GM21367 (cell line): Measurements from ENCODE around the gene OSBPL3.
A peak's percentile ranks its signal among the peaks of the same experiment; 100 is the strongest.

Source experiments
- ATAC-seq: cut with Tn5 transposase; IDR thresholded peaks from one replicate; pipeline ENCODE4 v1.9.1; 2021; ENCODE audit not compliant: unreplicated experiment

Gene OSBPL3

GRCh38 chr7:24903559-24903958, 76.4 kb downstream of the OSBPL3 start:
- ATAC-seq: no peak

DNA sequence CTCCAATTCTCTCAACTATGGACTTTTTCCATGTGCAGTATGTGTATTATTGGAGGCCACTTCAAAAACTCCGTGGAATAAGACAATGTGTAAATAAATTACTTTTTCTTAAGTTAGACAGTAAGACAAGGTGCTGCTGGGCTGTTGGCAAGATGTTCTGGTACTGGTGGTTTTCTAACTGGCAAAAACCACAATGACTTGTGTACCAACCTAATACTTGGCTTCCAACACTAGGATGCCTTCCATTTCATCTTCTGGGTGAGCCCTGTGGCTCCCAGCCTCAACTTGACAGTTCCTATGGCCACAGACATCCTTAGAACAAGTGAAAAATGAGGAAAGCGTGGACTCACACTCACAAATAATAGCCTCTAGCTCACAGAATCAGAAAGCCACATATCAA, 77.0 kb downstream of the OSBPL3 start:
- ATAC-seq: no peak

GRCh38 chr7:24902276-24902675, 77.7 kb downstream of the OSBPL3 start:
- no peak for ATAC-seq

DNA sequence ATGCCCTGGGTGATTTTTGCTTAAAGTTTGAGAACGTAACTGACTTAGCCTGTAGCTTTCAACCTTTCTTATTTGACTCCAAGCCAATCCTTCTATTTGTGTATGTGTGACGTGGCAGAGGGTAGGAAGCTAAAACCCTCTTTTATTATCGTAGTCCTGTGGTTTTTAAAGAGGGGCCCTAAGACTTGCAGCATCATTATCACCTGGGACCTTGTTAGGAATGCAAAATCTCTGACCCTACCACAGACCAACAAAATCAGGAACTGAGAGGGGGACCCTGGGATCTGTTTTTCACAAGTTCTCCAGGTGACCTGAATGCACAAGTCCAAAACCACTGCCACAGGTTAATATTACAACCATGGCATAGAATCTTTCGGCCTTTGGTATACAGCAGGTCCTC, 80.1 kb downstream of the OSBPL3 start:
- peak; percentile 46 for ATAC-seq

- no peak for ATAC-seq
Measured at GRCh38 chr7:24899161-24899560, 80.8 kb downstream of the OSBPL3 start.

DNA sequence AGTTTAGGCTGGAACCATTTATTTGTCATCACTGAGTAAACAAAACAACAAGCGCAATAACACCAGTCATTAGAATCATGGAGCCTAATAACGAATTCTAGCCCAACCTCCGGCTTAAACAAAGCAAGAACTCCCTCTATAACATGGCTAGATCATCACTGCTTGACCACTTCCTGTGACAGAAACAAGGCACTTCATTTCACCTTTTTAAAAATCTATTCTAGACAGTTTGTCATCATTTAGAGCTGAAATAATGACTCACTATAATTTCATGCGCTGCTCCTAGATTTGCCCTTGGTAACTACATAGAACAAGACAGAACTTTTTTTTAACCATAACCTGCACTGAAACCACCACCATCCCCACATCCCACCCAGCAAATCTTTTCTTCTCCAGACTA, 81.3 kb downstream of the OSBPL3 start:
- ATAC-seq: no peak

- ATAC-seq: peak; percentile 62
Measured at GRCh38 chr7:24896031-24896501, 83.9 kb downstream of the OSBPL3 start.

DNA sequence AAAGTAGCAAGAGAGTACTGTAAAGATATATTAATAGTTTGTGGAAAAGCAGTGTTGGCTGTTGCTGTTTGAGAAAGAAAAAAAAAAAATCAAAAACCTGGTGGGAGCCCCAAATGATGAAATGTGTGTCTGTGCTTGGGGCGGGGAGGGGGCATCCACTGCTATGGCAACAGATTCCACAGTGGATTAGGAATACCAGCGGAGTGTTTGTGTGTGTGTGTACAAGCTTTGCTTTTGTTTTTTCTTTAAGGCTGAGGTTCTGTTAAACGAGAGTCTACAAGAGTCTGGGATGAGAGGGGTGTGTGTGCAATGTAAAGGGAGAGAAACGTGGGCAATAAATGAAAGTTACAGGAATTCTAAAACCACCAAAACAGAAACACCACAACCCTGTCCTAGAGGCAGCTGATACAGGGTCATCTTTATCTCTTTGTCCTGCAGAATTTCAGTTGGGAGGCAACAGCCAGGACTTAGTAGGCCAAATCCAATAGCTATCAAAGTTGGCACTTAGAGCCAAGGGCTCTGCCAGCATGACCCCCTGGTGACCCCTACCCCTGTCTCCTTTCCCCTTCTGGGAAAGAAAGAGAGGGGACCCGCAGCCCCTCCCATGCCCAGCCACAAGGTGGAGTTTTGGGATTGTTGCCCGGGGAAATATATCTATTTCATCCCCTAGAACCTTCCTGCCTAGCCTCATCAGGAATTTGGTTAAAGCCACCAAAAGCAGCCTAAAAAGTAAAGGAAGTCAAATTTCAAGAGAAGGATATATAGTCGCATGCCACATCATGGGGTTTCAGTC, 85.4 kb downstream of the OSBPL3 start:
- no peak for ATAC-seq

GRCh38 chr7:24891311-24891735, 88.7 kb downstream of the OSBPL3 start:
- no peak for ATAC-seq

DNA sequence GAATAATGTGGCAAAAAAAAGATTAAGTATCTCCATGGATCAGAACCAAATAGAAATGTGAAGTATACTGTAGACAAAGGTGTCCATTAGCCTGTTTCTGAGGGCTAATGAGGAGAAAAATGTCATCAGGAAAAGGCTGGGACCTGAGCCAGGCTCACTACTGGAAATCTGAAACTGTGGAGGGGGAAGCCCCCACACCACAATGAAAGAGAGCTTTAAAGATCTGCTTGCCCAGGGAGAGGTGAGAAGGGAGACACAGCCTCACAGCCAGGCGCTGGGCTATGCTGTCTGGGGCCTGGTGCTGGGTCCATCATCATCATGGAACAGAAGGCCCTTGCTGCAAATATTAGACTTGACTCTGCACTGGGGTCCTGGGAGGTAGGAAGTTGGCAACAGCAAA, 90.4 kb downstream of the OSBPL3 start:
- no peak for ATAC-seq

GRCh38 chr7:24888653-24889052, 91.3 kb downstream of the OSBPL3 start:
- no peak for ATAC-seq

DNA sequence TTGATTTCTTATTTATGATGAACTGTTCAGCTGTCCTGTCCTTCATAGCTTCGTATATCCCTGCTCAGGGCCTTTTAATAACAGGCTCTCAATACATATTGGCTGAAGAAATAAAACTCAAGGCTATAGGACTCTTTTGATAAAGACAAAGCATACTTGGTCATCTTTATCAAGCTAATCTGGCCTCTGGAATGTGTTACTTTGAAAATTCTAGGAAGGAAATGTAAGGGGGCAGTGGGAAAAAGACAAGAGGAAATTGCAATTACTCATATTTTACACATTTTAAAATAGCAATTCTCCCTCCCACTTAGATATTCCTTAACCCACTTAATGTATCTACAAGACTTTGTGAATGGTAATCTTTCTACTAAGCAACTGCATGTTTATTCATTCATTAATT, 94.3 kb downstream of the OSBPL3 start:
- no peak for ATAC-seq

DNA sequence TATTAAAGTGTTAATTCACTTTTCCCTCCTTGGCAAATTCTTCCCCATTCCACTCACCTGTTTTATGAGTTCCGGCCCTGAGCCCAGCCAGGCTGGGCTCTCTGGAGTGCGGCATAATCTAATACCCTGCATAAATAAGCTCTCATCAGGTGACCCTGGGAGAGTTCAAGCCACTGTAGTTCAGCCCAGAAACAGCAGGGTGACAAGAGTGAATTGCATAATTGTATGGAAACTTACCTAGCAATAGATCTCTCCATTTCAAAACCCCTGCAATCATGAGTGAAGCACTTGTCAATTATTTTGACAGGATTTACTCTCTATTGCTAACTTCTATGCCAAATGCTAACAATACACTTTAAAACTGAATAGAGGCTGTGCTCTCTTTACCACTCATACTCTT, 94.7 kb downstream of the OSBPL3 start:
- ATAC-seq: no peak

DNA sequence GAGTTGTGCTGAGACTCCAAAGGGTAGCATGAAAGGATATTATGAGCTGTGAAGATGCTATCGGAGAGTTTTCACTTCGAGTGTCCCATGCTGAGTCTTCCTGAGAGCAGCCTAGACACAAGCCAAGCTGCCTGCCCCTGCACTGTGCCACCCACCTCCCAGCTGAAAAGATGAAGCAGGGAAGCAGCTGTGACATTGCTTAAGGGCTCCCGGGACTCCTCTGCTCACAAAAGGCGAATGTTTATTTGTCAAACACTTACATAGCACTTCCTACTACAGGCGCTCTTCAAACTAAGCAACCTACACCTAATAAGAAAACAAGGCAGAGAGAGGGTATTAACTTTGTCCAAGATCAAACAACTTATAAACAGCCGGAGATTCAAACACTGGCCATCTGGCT, 95.6 kb downstream of the OSBPL3 start:
- ATAC-seq: no peak

DNA sequence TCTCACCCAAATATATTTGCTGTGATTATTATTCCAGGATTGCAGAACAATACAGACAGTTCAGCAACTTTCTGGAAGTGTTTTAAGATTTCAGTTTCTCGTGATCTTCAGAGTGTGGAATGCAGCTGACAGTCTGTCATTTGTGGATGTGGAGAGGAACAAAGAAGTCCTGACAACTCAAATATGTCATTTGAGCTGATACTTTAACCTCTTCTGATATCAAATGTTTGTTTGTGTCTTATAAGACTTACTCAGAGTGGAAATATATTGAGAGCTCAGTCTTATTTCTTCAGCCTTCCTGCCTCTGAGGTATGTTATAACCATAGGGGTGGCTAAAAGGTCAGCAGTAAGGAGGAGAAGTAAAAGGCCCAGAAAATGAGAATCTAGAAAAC, 96.4 kb downstream of the OSBPL3 start:
- ATAC-seq: no peak

GRCh38 chr7:24882989-24883621, 96.9 kb downstream of the OSBPL3 start:
- ATAC-seq: no peak

- ATAC-seq: no peak
Measured at GRCh38 chr7:24881623-24882022, 98.4 kb downstream of the OSBPL3 start.

DNA sequence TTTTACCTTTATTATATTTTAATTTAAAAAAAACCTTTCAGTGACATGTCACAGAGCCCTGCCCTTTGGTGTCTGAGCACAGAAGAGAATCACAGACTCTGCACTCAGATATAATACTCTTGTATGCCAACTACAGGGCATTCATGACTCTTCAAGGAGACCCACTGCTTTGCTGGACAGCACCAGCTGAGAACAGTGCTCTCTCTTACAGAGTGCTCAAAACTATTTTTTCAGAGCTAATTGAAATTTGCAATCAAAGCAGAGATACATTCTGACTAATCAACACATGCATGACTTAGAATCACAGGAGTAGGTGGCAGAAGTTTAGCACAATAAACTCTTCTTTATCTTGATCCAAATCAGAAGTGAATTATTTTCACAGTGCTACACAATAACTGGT, 99.1 kb downstream of the OSBPL3 start:
- ATAC-seq: no peak

- no peak for ATAC-seq
Measured at GRCh38 chr7:24879291-24879690, 100.7 kb downstream of the OSBPL3 start.

DNA sequence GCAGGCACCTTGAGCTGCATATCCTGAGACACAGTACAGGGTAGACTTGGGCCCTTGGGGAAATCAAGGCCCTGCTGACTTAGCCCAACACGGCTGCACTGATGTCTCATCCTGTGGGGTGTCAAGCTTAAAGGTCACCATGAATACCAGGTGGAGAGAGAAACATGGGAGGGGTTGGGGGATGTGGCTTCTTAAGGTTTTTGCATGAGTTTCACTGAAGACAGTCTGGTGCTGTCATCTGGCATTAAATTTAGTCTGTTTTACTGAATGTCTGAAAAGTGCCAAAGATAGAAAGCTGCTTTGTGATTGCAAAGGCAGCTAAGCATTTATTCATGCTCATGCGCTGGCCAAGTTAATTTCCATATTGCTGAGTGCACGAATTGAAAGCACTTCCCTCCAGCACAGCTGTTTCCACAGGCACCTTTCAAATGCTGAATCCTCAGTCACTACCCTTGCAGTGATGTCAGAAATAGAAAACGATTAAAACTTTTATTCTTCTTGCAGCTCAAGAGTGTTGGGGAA, 102.1 kb downstream of the OSBPL3 start:
- peak; percentile 84 for ATAC-seq

DNA sequence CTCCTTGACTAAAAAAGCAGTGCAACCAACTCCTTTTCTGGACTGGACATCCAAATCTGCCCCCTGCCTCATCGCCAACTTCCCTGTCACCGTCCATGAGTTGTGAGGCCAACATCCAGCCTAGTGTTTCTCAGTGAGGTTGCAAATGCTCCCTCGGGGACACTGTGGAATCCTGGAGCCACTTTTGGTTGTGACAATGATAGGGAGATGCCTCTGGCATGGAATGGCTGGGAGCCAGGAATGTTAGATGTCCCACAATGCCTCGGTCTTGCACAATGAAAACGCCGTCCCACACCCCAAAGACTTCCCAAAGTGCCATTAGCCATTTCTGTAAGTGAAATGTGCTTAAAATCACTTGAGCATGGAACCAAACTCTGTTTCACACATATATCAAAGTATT, 105.2 kb downstream of the OSBPL3 start:
- ATAC-seq: no peak

DNA sequence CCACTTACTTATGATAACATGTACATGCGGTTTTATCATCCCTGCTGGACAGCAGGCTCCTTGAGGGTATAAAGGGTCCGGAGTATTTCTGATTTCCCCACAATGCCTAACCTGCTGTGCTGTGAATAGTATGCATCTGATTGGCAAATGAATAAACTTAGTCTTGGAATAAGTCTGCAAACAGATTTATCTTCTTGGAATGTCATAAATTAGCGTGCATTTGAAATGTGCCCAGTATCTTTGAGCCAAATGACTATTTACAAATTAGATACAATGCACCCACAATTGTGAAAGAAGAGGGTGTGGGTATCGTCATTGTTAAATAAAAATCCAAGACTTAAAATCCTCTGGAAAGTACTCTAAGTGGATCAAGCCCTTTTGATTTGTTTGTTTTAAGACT, 106.0 kb downstream of the OSBPL3 start:
- no peak for ATAC-seq
